ENCODE data around the gene ATG7.

- TF ChIP-seq POLR2A (IDR thresholded peaks at IDR 0.05; ENCODE audit: low read depth, low read length) (no peak), POLR2AphosphoS5 (IDR thresholded peaks at IDR 0.05; ENCODE audit: low read depth, low read length) (no peak), TAF1 (IDR thresholded peaks at IDR 0.05; ENCODE audit: borderline replicate concordance, low read depth, low read length) (no peak)
Observed at GRCh38 chr3:11507719-11508118, 235.5 kb downstream of the ATG7 start.

All from GM12892 (cell line).